Right lung (tissue), 5 donors: ENCODE measurements around the gene PPP6C. TPM values are rescaled to one million over a fixed set of nuclear protein-coding genes. Genes with fewer than 3 reads are reported as not detected.

Source experiments
- DNase-seq, 2 donors: peaks; one replicate each; pipeline ENCODE4 v3.0.0-alpha.2; 2013
- polyA plus RNA-seq, 5 donors: library from polyadenylated mRNA; unstranded; fragments of 120-200 nt; gene quantifications; one replicate each; pipeline versions ENCODE4 v1.2.1 to v1.2.3, GENCODE V29; 2013; ENCODE audit warnings: inconsistent platforms in 1 of 5, low replicate concordance in 1 of 5; ENCODE audit not compliant: insufficient read length in 5 of 5, insufficient read depth in 1 of 5

PPP6C gene
- polyA plus RNA-seq, 5 donors: 38.6 to 55.2 (median 47.5) TPM

- DNase-seq: no peak
These were observed 88.8 kb downstream of the PPP6C start for GRCh38 chr9:125100822-125101221.

- peak; percentile 19 to 24 for DNase-seq
These were observed 89.8 kb downstream of the PPP6C start for GRCh38 chr9:125099816-125100215.

Other genes with a start within 250 kb of the PPP6C start
- 10 to 100 TPM; 14.1 to 18.9 (median 16.0) TPM for gene GOLGA1, start 248.7 kb downstream of the PPP6C start, polyA plus RNA-seq
- gene SCAI, start 46.3 kb downstream of the PPP6C start, polyA plus RNA-seq: 10 to 100 TPM in 4 of 5 donors, 1 to 10 TPM in 1; 8.1 to 18.1 (median 16.5) TPM
- gene RABEPK, start 10.7 kb upstream of the PPP6C start, polyA plus RNA-seq: 10 to 100 TPM; 22.3 to 27.9 (median 24.5) TPM
- gene HSPA5, start 51.5 kb upstream of the PPP6C start, polyA plus RNA-seq: 100 to 1,000 TPM; 302 to 356 (median 319) TPM
- 10 to 100 TPM; 26.5 to 47.1 (median 42.3) TPM for gene GAPVD1, start 72.0 kb upstream of the PPP6C start, polyA plus RNA-seq